GM12864 (cell line): ENCODE results near the gene RNF220.

Experiments
- DNase-seq: peaks from one replicate; pipeline ENCODE4 v3.0.0-alpha.2; 2011; ENCODE audit warnings: low read depth
- H3K4me3 ChIP-seq: 2 replicates; pipeline ENCODE4 v1.5.1; 2011; ENCODE audit warnings: mild to moderate bottlenecking, low read depth, low read length, control low read depth
- TF ChIP-seq, protein P1 (sequence below): IDR thresholded peaks from 2 replicates; pipeline ENCODE4 v1.5.1; 2011; ENCODE audit warnings: low read depth, mild to moderate bottlenecking, moderate library complexity, low read length, control low read depth, inconsistent platforms; ENCODE audit errors: missing control alignments

RNF220 gene

DNA sequence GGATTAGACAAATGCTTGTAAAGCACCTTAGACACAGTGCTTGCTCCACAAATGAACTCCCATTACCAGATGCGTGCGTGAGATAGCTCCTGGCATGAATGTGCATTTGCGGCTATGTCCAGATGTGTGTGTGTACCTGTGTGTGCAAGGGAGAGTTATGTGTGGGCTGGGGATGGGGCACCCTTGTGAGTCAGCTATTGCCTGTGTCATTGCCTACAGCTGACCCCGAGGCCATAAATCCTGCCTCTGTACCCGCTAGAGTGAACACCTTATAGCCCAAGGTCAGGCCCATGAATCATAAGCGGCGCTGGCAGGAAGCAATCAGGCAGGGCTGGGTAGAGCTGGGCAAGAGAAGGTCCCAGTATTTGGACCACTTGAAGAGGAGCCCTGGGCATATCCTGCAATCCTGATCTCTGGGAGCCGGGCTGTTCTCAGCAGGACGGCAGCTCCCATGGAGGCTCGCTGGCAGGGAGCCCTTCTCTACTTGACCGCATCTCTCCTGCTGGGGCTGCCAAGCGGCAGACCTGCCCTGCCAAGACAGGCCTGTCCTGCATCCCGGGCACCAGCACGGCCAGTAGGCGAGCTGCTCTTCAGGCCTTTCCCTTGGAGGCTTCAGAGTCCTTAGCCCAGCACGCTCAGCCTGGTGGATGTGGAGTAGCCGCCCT, 182.9 kb downstream of the RNF220 start:
- no peak for DNase-seq
- no peak overlapping the region for H3K4me3 ChIP-seq
- TF ChIP-seq, protein P1, sequence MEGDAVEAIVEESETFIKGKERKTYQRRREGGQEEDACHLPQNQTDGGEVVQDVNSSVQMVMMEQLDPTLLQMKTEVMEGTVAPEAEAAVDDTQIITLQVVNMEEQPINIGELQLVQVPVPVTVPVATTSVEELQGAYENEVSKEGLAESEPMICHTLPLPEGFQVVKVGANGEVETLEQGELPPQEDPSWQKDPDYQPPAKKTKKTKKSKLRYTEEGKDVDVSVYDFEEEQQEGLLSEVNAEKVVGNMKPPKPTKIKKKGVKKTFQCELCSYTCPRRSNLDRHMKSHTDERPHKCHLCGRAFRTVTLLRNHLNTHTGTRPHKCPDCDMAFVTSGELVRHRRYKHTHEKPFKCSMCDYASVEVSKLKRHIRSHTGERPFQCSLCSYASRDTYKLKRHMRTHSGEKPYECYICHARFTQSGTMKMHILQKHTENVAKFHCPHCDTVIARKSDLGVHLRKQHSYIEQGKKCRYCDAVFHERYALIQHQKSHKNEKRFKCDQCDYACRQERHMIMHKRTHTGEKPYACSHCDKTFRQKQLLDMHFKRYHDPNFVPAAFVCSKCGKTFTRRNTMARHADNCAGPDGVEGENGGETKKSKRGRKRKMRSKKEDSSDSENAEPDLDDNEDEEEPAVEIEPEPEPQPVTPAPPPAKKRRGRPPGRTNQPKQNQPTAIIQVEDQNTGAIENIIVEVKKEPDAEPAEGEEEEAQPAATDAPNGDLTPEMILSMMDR, result no peak

GRCh38 chr1:44588551-44589210, 183.6 kb downstream of the RNF220 start:
- no peak for DNase-seq
- TF ChIP-seq, protein P1, result no peak
- H3K4me3 ChIP-seq, result no peak overlapping the region

GRCh38 chr1:44590475-44590874, 185.4 kb downstream of the RNF220 start:
- H3K4me3 ChIP-seq, result no peak overlapping the region
- DNase-seq, result no peak
- TF ChIP-seq, protein P1, result no peak

DNA sequence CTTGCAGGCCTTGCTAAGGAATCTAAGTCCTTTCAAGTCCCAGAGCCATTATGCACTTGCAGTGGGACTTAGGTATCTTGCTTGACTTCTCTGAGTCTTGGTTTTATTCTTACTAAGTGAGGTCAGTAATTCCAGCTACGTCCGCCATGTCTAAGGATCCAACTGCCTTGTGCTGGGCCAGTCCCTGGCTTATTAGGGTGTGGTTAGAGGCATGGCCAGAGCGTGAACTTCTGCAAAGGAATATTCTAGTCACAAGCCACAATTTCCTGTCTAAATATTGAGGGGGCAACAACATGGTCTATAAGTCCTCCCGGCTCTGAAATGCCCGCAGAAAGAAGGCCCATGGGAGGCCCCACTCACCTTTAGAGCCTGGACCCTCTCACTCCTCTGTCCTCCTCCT, 186.3 kb downstream of the RNF220 start:
- TF ChIP-seq, protein P1, result no peak
- no peak for DNase-seq
- no peak overlapping the region for H3K4me3 ChIP-seq

GRCh38 chr1:44592208-44593145, 187.4 kb downstream of the RNF220 start:
- DNase-seq, result no peak
- TF ChIP-seq, protein P1, result no peak
- no peak overlapping the region for H3K4me3 ChIP-seq

DNA sequence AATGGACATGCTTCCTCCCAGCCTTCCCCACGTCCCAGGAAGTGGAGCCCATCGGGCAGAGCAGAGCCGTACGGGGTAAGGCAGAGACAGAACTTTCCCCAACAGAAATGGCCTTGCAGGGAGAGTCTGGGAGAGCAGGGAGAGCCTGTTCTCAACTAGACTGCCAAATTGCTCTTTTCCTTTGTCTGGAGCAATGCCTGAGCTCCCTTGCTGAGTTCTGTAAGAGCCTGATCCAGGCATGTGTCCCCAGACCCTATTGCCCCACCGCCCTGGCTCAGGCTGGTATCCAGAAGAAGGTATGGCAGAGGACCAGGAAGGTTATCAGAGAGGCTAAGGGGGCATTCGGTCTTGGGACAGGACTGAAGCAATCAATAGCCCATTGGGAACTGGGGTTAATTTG, 189.3 kb downstream of the RNF220 start:
- no peak overlapping the region for H3K4me3 ChIP-seq

More for the DNA sequence above, 189.3 kb downstream of the RNF220 start:
- no peak for DNase-seq
- TF ChIP-seq, protein P1, result no peak
